ENCODE measurements around the gene ATG7. TPM values are rescaled to one million over a fixed set of nuclear protein-coding genes. Genes with fewer than 3 reads are reported as not detected.
A peak's percentile ranks its signal among the peaks of the same experiment; 100 is the strongest.
"Not testable (repeated sequence)": the region's sequence is repeated elsewhere in the genome, so short reads cannot be mapped to it uniquely, and the experiment has no call there.

ATG7 gene
- total RNA-seq, 1 experiment from 2014 or later, result 11.4 TPM

GRCh38 chr3:11254876-11255275 lies 17.3 kb upstream of the ATG7 start:
- DNase-seq (ENCODE audit: low spot score), result no peak

GRCh38 chr3:11255537-11255936 lies 16.7 kb upstream of the ATG7 start:
- DNase-seq (ENCODE audit: low spot score), result not testable (repeated sequence)

GRCh38 chr3:11258958-11259357 lies 13.2 kb upstream of the ATG7 start:
- DNase-seq (ENCODE audit: low spot score), result no peak

GRCh38 chr3:11260460-11260859 lies 11.7 kb upstream of the ATG7 start:
- DNase-seq (ENCODE audit: low spot score), result no peak

GRCh38 chr3:11269007-11269406 lies 3.2 kb upstream of the ATG7 start:
- no peak for DNase-seq (ENCODE audit: low spot score)

GRCh38 chr3:11272906-11273574 lies 843 bp downstream of the ATG7 start:
- DNase-seq (ENCODE audit: low spot score), result no peak

- no peak for DNase-seq (ENCODE audit: low spot score)
Measured at GRCh38 chr3:11273891-11274291, 1.7 kb downstream of the ATG7 start.

GRCh38 chr3:11274566-11275142 lies 2.5 kb downstream of the ATG7 start:
- DNase-seq (ENCODE audit: low spot score), result no peak

- DNase-seq (ENCODE audit: low spot score), result no peak
Measured at GRCh38 chr3:11275926-11276325, 3.7 kb downstream of the ATG7 start.

- DNase-seq (ENCODE audit: low spot score), result no peak
Measured at GRCh38 chr3:11276901-11277300, 4.7 kb downstream of the ATG7 start.

GRCh38 chr3:11282250-11283138 lies 10.3 kb downstream of the ATG7 start:
- DNase-seq (ENCODE audit: low spot score), result no peak

GRCh38 chr3:11283139-11283475 lies 10.9 kb downstream of the ATG7 start:
- no peak for DNase-seq (ENCODE audit: low spot score)

GRCh38 chr3:11284011-11284410 lies 11.8 kb downstream of the ATG7 start:
- DNase-seq (ENCODE audit: low spot score), result no peak

- DNase-seq (ENCODE audit: low spot score), result no peak
Measured at GRCh38 chr3:11285471-11285870, 13.3 kb downstream of the ATG7 start.

GRCh38 chr3:11287404-11287803 lies 15.2 kb downstream of the ATG7 start:
- no peak for DNase-seq (ENCODE audit: low spot score)

GRCh38 chr3:11288021-11288491 lies 15.9 kb downstream of the ATG7 start:
- DNase-seq (ENCODE audit: low spot score), result no peak

- peak; percentile 22 for DNase-seq (ENCODE audit: low spot score)
Measured at GRCh38 chr3:11288786-11289637, 16.8 kb downstream of the ATG7 start.

- DNase-seq (ENCODE audit: low spot score), result no peak
Measured at GRCh38 chr3:11289864-11290263, 17.7 kb downstream of the ATG7 start.

- no peak for DNase-seq (ENCODE audit: low spot score)
Measured at GRCh38 chr3:11290743-11291680, 18.8 kb downstream of the ATG7 start.

GRCh38 chr3:11291808-11292207 lies 19.6 kb downstream of the ATG7 start:
- no peak for DNase-seq (ENCODE audit: low spot score)

GRCh38 chr3:11297126-11297525 lies 24.9 kb downstream of the ATG7 start:
- no peak for DNase-seq (ENCODE audit: low spot score)
